ENCODE results near the gene RAET1E.
"Not testable (repeated sequence)": the region's sequence is repeated elsewhere in the genome, so short reads cannot be mapped to it uniquely, and the experiment has no call there.

RAET1E gene

GRCh38 chr6:149929422-149929821, 31.5 kb upstream of the RAET1E start:
- in situ Hi-C loops (cut with HindIII; ENCODE audit: low sequenced_read_pairs) = no loop called here

DNA sequence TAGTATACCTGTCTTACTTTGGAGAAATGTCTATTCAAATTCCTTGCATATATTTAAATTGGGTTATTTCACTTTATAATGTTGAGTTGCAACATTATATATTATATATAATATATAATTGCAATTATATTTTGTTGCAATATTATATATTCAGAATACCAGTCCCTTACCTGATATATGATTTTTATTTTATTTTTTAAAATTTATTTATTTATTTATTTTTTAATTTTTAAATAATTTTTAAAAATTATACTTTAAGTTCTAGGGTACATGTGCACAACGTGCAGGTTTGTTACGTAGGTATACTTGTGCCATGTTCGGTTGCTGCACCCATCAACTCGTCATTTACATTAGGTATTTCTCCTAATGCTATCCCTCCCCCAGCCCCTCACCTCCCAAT, 29.1 kb upstream of the RAET1E start:
- in situ Hi-C loops (cut with HindIII; ENCODE audit: low sequenced_read_pairs) = not testable (repeated sequence)

GRCh38 chr6:149925974-149926777, 28.3 kb upstream of the RAET1E start:
- in situ Hi-C loops (cut with HindIII; ENCODE audit: low sequenced_read_pairs) = no loop called here

DNA sequence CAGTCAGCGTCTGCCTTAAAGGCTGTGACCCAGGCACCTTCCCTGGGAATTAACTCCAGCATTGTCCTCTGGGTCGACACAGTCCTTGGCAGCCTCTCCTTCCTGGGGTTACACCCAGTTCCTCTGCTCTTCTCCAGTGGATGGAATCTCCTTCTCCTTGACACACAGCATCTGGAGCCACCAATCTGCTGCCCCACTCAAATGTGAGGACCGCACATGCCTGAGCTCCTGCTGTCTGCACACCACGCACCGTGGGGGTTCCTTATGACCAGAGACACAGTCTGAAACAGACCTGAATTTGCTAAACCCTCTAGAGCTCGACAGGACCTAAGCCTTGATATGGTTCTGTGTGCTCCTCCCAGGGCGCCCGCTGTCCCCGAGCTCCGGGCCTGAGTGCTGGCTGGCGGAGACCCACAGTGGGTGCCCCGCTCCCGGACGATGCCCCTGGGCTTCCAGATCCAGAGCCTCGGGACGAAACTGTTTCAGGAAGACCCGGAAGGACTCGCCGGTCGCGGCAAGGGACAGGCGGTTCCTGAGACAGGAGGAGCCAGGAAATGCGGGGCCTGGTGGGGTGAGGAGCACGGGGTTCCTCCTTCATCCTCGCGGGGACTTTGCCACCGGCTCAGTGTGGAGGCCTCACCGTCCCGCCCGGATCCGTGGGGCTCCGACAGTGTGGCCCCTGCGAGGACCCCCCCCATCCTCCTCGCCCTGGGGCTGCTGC, 27.5 kb upstream of the RAET1E start:
- in situ Hi-C loops (cut with HindIII; ENCODE audit: low sequenced_read_pairs) = no loop called here

GRCh38 chr6:149924933-149925252, 27.0 kb upstream of the RAET1E start:
- in situ Hi-C loops (cut with HindIII; ENCODE audit: low sequenced_read_pairs) = no loop called here

GRCh38 chr6:149924206-149924932, 26.5 kb upstream of the RAET1E start:
- in situ Hi-C loops (cut with HindIII; ENCODE audit: low sequenced_read_pairs) = no loop called here

DNA sequence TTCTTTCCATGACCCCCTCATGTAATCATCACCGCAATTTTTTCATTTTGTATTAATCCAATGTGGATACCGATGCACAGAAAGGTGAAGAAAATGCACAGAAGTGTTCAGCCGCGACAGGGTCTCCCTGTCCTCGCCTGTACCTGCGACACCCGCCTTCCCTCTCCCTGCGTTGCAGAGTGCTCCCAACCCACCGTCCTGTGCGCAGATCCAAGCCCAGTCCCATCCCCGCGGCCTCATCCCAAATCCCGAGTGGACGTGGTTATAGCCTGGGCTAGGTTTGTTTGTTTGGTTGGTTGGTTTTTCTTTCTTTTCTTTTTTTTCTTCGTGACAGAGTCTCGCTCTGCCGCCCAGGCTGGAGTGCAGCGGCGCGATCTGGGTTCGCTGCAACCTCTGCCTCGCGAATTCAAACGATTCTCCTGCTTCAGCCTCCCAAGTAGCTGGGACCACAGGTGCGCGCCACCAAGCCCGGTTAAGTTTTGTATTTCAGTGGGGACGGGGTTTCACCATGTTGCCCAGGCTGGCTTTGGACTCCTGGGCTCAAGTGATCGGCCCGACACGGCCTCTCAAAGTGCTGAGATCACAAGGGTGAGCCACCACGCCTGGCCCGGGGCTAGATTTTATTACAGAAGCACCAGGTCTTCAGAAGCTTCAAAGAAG, 25.5 kb upstream of the RAET1E start:
- in situ Hi-C loops (cut with HindIII; ENCODE audit: low sequenced_read_pairs) = no loop called here

DNA sequence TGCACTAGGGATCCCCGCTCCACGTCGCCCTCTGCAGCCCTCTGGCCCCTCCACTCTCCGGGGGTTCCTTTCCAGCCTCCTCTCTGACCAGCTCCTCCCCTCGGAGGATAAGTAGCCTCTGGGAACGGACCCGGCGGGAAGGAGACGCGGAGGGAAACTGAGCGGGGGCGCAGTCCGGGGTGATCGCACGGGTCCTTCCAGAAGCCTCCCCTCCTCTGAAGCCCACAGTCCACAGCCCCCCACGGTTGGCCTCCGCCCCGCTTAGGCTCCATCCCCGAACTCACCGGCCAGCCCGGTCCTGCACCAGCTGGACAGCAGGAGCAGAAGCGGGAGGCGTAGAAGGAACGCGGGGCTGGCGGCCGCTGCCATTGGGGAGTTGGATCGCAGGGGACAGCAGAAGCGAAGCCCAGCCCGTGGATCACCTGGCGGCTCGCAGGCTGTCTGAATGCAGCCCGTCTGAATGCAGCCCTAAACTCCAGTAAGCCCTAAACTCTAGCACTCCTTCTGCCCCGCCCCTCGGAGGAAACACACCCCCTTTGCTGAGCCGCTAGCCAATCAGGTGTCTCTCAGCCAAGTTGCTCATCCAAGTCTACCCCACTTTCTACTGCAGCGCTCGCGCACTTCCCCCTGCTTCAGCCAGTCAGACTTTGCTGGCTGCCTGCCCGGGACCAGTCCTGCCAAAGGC, 24.9 kb upstream of the RAET1E start, which contains the start of gene RAET1G:
RAET1G (minus strand) TSS at position 480 of the 685 bp plus-strand sequence; CDS start at position 369, 111 bp downstream.
- in situ Hi-C loops (cut with HindIII; ENCODE audit: low sequenced_read_pairs) = no loop called here

- in situ Hi-C loops (cut with HindIII; ENCODE audit: low sequenced_read_pairs) = not testable (repeated sequence)
Observed at GRCh38 chr6:149922091-149922490, 24.2 kb upstream of the RAET1E start.

GRCh38 chr6:149921361-149921760, 23.4 kb upstream of the RAET1E start:
- in situ Hi-C loops (cut with HindIII; ENCODE audit: low sequenced_read_pairs) = no loop called here

DNA sequence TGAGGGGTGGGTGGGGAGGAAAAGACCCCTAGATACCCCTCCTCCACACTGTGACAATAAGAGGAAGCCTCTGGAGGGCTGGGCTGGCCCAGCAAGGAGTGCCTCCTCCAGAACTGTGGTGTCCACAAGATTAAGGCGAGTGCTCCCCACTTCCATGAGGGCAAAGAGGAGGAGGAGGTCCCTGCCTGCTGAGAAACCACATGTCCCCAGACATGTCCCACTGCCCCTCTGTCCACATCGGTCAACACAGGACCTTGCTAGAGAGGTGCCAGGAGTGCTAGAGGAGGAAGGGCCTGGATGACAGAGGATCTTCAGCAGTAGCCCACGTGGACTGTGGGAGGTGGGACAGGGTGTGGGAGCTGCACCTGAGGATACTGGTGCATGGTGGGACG, 21.9 kb upstream of the RAET1E start:
- in situ Hi-C loops (cut with HindIII; ENCODE audit: low sequenced_read_pairs) = no loop called here

DNA sequence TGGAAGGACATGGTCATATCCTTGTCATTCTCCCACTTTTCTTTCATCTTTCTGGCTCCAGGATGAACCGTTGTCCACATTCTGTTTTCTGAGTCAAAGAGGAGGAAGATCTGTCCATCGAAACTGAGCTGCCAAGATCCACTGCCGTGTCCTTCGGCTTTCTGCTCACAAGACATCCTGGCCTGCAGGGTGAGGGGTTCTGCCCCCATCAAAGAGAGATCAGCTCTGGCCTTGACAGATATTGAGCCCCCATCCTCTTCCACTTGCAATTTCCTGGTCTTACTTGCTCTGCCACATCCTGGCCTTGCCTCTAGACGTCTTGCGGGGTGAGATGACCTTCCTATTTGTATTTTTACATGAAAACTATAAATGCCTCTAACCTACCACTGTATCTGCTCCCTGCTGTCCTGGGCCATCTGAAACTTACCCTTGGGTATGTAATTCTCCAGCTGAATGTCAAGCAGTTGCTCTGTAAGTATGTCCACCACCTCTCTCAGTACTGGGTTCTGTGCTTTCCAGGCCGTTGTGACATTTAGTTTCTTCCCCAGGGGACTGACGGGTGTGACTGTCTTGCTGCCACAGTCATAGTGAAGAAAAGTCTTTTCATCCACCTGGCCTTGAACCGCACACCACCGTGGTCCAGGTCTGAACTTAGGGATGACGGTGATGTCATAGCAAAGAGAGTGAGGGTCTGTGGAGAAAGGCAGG, 21.4 kb upstream of the RAET1E start:
- in situ Hi-C loops (cut with HindIII; ENCODE audit: low sequenced_read_pairs) = not testable (repeated sequence)

DNA sequence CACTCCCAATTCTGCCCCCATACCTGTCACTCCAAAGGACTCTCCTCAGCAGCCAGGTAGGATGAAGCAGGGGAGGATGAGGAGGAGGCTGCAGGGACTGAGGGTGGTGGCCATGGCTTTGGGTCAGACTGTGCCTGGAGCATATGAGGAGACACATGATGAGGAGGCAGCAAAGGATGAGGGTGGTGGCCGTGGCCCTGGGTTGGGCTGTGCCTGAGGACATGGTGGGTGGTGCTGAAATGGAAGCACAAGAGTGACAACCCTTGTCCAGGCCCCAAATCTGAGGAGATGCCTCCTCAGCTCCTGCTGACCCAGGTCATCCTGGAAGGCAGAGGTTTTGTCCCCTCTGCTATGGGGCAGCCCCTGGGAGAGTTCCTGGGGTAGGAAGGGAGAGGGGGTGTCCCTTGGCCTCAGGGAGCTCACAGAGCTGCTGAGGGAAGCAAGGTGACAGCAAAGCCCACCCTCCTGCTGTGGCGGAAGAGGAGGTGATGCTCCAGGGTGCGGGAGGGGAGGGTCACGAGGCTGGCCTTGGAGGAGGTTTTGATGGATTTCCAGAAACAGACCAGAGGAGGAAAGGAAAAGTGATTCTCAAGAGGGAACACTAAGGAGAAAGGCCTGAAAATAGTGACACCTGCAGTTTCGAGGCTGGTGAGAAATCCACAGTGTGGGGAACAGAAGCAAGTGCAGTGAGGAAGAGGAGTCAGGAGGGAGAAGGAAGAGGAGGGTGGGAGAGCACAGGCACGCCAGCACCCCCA, 20.4 kb upstream of the RAET1E start:
- in situ Hi-C loops (cut with HindIII; ENCODE audit: low sequenced_read_pairs) = no loop called here

DNA sequence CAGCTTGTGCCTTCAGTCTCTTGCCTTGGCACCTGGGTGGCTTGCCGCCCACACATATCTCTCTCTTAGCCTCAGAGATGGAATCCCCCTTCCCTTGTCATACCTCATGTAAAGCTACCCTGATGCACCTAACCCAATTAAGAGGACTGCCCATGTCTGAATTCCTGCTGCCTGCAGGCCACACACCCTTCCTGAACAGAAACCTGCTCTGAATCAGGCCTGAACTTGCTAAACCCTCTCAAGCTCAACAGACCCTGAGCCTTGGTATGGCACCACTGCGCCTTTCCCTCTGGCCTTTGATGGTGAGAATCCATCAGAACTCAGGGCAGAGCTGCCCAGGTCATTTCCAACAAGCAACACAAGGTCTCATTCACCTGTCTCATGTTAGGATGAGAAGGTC, 19.8 kb upstream of the RAET1E start:
- in situ Hi-C loops (cut with HindIII; ENCODE audit: low sequenced_read_pairs) = no loop called here

GRCh38 chr6:149915970-149916865, 18.3 kb upstream of the RAET1E start:
- in situ Hi-C loops (cut with HindIII; ENCODE audit: low sequenced_read_pairs) = no loop called here

DNA sequence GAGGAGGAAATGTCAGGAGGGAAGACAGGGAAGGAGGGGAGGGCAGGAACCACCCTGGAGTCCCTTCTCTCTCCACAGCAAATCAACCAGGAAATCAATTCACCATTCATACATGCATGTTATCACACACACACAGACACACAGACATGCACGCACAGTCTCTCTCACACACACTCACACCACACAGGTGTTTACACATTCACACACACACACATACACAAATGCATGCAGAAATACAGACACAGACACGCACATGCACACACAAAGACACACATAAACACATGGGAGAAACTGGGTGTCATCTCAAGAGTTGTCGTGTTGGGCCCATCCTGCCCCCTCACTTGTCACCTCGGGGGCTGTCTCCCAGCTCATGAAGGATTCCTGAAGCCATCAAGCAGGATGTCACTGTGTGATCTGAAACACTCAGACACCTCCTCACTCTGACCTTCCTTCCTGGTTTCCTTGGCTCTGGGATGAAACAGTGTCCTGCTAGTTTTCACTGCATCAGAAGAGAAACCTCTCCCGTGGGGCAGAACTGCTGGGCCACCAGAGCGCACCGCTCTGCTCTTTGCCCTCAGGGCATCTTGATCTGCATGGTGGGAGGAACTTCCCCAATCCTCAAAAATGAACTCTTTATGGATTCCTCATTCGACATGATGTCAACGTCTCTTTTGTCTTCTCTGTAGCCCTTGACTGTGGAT, 15.8 kb upstream of the RAET1E start:
- in situ Hi-C loops (cut with HindIII; ENCODE audit: low sequenced_read_pairs) = no loop called here

- in situ Hi-C loops (cut with HindIII; ENCODE audit: low sequenced_read_pairs) = no loop called here
Observed at GRCh38 chr6:149913085-149913484, 15.2 kb upstream of the RAET1E start.

DNA sequence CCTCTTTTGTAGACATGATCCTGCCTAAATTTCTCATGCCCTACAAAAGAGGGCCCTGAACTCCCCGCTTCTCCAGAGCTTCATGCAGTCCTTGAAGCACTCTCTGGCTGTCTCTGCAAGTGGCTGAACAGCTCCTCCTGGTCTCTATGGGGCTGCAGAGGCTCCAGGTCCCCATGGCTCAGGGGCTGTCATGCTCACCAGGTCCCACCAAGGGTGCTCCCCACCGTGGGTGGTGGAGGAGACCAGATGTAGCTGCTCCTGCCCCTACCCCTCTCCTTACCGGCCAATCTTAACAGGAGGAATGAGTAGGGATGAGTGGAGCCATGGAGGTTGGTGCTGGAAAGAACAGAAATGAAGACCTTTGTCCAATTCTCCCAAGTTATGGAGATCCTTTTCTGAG, 14.8 kb upstream of the RAET1E start:
- in situ Hi-C loops (cut with HindIII; ENCODE audit: low sequenced_read_pairs) = not testable (repeated sequence)
